HL-60/S4 (cell line): Measurements from ENCODE around the gene PRAMEF5.
"Not testable (repeated sequence)": the region's sequence is repeated elsewhere in the genome, so short reads cannot be mapped to it uniquely, and the experiment has no call there.

Source experiments
- in situ Hi-C: fragments of 300-500 bp; cut with MboI; formaldehyde crosslinking; loops from 2 replicates; pipeline ENCODE4 v1.14.3; 2022; ENCODE audit warnings: low sequenced_read_pairs

Gene PRAMEF5

DNA sequence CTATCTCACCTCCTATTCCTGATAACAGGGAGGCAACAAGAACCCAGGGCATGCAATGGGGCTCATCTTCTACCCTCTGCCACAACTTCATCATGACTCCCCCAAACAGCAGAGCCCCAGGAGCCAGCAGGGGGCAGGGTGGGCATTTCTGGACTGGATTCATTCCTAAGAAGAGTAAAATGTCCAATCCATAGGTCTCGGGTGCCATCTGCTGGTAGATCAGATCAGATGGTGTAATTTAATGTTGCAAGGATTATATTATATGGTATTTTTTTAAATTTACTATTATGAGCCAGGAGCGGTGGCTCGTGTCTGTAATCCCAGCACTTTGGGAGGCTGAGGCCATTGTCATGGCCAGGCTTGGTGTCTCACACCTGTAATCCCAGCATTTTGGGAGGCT lies 11.1 kb downstream of the PRAMEF5 start:
- in situ Hi-C loops, result not testable (repeated sequence)

DNA sequence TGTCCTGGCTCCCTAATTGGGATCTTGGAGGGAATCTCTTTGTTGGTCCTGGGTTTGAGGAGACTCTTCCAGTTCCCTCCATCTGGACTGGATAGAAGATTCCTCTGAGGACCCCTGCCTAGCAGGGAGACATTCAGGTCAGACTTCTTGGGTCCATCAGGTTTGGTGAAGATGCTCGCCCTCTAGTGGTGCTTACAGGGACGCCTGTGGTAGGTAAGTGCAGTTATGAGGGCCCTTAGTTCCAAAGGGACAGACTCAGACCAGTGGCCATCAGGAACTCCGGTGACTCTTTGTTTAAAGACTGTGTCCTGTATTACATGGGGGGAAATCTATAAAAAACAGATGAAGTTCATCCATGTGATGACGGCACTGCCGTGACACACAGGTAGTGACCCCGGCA lies 23.0 kb downstream of the PRAMEF5 start:
- in situ Hi-C loops, result not testable (repeated sequence)

DNA sequence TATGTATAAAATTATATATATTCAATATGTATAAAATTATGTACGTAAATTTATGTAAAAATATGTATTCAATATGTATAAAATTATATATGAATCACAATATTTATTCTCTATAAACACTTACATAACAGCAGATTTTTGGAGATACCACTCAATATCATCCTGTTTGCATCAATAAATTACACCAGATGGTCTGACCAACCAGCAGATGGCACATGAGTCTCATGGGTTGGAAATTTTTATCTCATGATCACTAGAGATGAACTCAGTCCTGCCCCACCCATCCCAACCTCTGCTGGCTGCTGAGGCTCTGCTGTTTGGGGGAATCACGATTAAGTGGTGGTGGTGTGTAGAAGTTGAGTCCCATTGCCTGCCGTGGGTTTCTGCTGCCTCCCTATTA lies 25.6 kb downstream of the PRAMEF5 start:
- in situ Hi-C loops, result not testable (repeated sequence)

DNA sequence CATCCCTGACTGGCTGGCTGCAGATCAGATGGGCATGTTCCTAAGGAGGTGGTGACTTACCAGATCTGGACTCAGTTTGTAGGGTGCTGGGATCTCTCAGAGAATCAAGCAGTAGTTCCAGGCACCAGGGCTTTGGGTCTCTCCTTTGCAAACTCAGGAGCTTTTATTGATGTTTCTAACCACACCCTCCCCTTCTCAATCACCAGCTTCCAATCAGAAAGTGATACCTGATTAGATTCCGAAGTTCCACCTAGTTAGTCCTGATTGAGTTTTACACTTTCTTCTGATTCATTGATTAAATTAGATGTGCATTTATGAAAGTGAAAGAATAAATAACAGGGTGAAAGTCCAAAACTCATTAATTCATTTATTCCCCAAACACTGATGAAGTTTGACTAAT lies 31.0 kb downstream of the PRAMEF5 start, which contains the start of gene PRAMEF8:
TSS of gene PRAMEF8 (minus strand) at position 101 of the 400 bp plus-strand sequence. CDS start 1,046 bp downstream, outside the sequence.
- in situ Hi-C loops, result not testable (repeated sequence)

DNA sequence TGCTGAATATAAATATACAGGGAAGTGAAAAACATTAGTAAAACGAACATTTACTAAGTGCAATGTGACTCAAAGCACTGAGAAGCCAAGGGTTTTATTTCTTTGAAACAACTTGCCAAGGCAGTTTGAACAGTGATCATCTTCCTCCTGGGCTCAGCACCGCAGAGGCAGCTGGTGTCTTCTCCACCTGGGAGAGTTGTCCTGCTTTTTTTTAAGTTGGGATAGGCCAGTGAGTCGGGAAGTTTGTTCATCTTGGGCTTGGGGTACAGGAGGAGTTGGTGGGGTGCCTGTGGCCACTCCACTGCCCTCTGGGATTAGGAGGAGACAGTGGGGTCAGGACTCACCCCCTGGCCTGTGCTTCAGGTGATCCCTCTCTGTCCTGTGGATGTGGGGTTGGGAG lies 35.0 kb downstream of the PRAMEF5 start:
- in situ Hi-C loops, result not testable (repeated sequence)

DNA sequence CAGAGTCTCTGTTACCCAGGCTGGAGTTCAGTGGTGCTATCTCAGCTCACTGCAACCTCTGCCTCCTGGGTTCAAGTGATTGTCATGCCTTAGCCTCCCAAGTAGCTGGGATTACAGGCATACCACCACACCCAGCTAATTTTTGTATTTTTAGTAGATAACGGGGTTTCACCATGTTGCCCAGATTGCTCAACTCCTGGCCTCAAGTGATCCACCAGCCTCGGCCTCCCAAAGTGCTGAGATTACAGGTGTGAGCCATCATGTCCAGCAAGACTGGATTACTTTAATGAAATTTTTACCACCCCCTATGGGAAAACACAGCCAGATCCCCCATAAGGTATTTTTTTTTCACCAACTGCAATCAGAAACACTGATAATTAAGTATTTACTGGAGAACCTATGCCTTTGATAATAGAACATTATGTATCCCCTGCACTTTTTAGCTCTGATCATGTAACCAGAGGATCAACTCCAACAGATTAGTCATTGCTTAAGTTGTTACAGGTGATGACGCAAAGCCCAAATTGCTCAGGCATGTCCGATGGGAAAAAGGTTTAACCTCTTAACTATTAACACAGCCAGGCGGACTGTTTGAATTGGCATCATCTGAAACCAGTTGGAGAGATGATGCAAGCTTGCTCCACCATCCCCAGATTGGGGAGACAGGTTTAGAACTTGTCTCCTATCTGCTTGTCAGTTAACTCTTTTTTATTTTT lies 43.4 kb downstream of the PRAMEF5 start:
- in situ Hi-C loops, result not testable (repeated sequence)

DNA sequence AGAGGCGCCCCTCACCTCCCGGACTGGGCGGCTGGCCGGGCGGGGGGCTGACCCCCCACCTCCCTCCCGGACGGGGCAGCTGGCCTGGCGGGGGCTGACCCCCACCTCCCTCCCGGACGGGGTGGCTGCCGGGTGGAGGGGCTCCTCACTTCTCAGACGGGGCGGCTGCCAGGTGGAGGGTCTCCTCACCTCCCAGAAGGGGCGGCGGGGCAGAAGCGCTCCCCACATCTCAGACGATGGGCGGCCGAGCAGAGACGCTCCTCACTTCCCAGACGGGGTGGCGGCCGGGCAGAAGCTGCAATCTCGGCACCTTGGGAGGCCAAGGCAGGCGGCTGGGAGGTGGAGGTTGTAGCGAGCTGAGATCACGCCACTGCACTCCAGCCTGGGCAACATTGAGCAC lies 44.7 kb downstream of the PRAMEF5 start:
- in situ Hi-C loops, result not testable (repeated sequence)

DNA sequence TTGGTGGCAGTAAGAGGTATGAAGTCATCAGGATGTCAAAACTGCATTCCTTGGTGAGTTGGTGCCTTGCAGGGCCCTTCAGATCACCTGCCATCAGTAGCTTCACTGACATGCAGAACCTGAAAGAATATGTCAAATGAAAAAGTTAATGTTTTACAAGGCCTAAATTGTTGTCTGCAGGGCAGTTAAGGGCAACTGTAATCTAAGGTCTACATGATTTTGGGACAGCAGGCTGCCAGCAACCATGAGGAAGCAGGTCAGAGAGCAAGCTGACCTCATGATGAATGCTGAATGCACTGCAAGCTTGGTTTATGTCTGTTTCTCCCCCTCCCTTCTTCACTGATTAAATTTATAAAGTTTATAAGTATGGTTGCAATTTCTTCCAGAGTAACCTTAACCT lies 48.2 kb downstream of the PRAMEF5 start:
- in situ Hi-C loops, result not testable (repeated sequence)

DNA sequence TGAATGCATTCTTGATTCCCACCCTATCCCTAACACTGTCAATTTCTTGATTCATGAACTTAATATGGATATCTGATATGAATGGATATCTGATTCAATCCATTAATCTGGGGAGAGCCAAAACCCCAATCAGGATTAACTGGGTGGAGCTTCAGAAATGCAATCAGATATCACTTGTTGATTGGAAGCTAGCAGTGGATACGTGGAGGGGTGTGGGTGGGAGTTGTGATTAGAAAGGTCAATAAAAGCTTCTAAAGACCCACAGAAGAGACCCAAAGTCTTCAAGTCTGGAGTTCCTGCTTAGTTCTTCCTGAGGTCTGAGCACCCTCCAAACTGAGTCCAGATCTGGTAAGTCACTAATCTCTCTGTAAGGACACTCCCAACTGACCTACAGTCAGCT lies 49.2 kb downstream of the PRAMEF5 start, which contains the start of gene PRAMEF33:
TSS of gene PRAMEF33 (plus strand) at position 301 of the 400 bp plus-strand sequence. CDS start 2,416 bp downstream, outside the sequence.
- in situ Hi-C loops, result not testable (repeated sequence)
